ENCODE measurements around the gene TBC1D9B. TPM values are rescaled to one million over a fixed set of nuclear protein-coding genes. Genes with fewer than 3 reads are reported as not detected.

The TBC1D9B gene
- total RNA-seq, 3 donors from 2014 or later: 115 to 117 (median 116) TPM

DNA sequence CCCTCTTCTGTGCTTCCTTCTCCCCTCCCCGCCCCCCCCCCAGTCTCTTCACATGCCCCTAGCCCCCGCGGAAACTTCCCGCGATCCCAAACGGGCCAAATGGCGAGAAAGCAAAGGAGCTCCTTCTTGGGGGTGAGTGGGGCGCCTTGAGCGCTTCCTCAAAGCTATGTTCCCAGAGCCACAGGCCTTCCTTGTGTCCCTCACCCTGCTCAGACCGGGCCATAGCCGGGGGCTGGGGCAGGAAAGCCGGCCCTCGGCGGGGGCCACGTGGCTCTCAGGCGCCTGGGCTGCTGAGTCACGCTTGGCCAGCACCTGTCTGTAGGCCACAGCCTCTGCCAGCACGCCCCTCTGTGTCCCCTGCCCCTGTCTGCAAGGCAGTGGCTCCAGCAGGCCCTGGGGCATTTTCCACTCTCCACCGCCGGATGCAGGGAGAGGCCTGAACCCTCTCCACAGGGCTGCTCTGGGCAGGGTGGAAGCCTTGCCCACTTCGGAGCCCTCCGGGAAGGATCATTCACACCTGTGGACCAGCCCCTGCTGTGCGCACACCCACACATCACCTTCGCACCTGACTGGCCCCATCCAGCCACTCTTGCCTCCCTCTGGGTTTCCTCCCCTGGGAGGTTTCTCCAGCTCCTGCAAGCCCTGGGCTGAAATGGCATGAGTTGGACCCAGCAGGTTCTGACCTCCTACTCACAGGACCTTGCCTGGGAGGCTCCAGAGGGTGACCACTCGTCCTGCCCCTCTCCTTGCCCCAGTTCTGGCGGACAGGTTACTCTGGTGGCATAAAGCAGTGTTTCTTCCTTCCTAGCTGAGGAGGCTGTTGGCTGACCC lies 88.2 kb downstream of the TBC1D9B start:
- Histone ChIP-seq H3K4me3 (no peak overlapping the region), H3K9me3 (no peaks in the 10 kb centered on the region), H3K4me1 (ENCODE audit: low read depth) (peaks cover 60% of the 10 kb centered on the region), H3K36me3 (ENCODE audit: low read depth) (peaks cover 3% of the 10 kb centered on the region)
- no peak for TF ChIP-seq CTCF (IDR thresholded peaks at IDR 0.05)
- DNase-seq (peak; percentile 71 to 88 (median 82)), ATAC-seq (peak; percentile 42)
- intact Hi-C loops (cut with DNase I, micrococcal nuclease): no loop called here

DNA sequence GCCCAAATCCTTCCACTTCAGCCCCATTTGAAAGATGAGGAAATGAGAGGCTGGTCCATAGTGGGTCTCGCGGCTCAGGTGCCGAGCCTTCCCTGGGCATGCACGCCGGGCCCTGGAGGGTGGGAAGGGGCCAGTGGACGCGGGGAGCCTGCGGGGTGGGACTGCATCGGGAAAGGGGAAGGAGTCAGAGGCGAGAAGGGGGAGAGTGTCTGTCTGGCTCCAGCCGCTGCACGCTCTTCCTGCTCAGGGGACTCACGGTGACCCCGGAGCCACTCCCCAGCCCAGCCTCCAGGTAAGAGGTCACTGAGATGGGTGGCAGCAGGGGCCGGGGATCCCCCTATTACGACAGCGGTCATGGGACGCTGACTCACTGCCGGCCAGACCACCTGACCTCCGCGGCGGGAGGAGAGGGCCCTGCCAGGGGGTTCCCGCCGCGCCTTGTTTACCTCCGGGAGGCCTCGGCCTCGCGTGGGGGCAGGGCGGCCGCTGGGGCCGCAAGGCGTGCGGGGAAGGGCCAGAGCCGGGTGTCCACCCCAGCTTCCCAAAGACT lies 88.9 kb downstream of the TBC1D9B start:
- H3K36me3 ChIP-seq (ENCODE audit: low read depth): no peaks in the 10 kb centered on the region
- peaks cover 53% of the 10 kb centered on the region for H3K4me1 ChIP-seq (ENCODE audit: low read depth)
- DNase-seq (peak; percentile 96 to 98 (median 96)), ATAC-seq (peak; percentile 76)
- no peak overlapping the region for H3K4me3 ChIP-seq
- no peaks in the 10 kb centered on the region for H3K9me3 ChIP-seq
- TF ChIP-seq CTCF (IDR thresholded peaks at IDR 0.05): no peak
- intact Hi-C loops (cut with DNase I, micrococcal nuclease): no loop called here

GRCh38 chr5:179817890-179818745 lies 89.6 kb downstream of the TBC1D9B start:
- peak in 2 of 3 donors; percentile 52 to 60 for DNase-seq
- ATAC-seq: no peak
- intact Hi-C loops (cut with DNase I, micrococcal nuclease): no loop called here
- Histone ChIP-seq H3K36me3 (ENCODE audit: low read depth) (no peaks in the 10 kb centered on the region), H3K4me1 (ENCODE audit: low read depth) (peaks cover 47% of the 10 kb centered on the region), H3K4me3 (no peak overlapping the region), H3K9me3 (no peaks in the 10 kb centered on the region)
- no peak for TF ChIP-seq CTCF (IDR thresholded peaks at IDR 0.05)

GRCh38 chr5:179817470-179817840 lies 90.2 kb downstream of the TBC1D9B start:
- Histone ChIP-seq H3K9me3 (no peaks in the 10 kb centered on the region), H3K36me3 (ENCODE audit: low read depth) (no peaks in the 10 kb centered on the region), H3K4me3 (no peak overlapping the region), H3K4me1 (ENCODE audit: low read depth) (peaks cover 40% of the 10 kb centered on the region)
- no peak for TF ChIP-seq CTCF (IDR thresholded peaks at IDR 0.05)
- ATAC-seq: no peak
- DNase-seq: peak in 2 of 3 donors; percentile 51 to 63
- intact Hi-C loops (cut with DNase I, micrococcal nuclease): no loop called here

DNA sequence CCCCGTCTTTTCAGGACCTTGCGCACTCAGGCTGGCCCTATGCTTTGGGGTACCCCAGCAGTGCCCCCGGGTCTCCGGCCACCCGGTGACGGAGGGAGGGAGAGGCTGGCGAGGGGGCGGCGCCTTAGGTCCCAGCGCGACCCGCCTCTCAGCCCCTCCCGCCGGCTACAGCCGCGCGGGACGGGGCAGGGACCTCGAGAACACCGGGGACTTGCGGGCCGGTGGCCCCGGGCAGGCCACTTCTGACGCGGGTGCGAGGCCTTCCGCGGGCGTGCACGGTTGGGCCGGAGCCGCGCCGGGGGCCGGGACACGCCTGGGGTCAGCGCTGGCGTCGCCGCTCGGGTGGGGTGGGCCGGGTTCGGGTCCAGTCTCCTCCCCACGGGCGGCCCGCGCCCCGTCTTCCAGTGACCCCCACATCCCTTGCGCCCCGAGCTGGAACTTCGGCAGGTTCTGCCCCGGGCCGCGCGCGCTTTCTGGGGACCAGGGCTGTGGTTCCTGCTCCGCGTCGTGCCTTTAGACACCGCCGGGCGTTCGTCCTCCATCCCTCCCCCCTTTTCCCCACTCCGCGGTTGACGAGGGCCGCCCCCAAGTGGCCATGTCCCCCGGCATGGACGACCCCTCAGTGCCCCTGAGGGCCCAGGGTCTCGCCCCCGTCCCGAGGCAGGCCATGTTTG lies 90.8 kb downstream of the TBC1D9B start:
- Histone ChIP-seq H3K4me3 (no peak overlapping the region), H3K36me3 (ENCODE audit: low read depth) (no peaks in the 10 kb centered on the region), H3K4me1 (ENCODE audit: low read depth) (peaks cover 35% of the 10 kb centered on the region), H3K9me3 (no peaks in the 10 kb centered on the region)
- DNase-seq: peak in 2 of 3 donors; percentile 68
- no peak for ATAC-seq
- TF ChIP-seq CTCF (IDR thresholded peaks at IDR 0.05): no peak
- intact Hi-C loops (cut with DNase I, micrococcal nuclease): no loop called here
